Left ventricle myocardium inferior (tissue), 1 donor: Measurements from ENCODE around the gene WDR90. TPM values are rescaled to one million over a fixed set of nuclear protein-coding genes. Genes with fewer than 3 reads are reported as not detected.
A peak's percentile ranks its signal among the peaks of the same experiment; 100 is the strongest.

ENCODE experiments used
- DNase-seq: peaks from one replicate; pipeline ENCODE4 v3.0.0-alpha.2; 2020
- H3K27ac ChIP-seq: fragments of 200-600 bp; replicated peaks from 2 replicates; pipeline ENCODE4 v1.8.0; 2021
- H3K27me3 ChIP-seq: fragments of 200-600 bp; 2 replicates; pipeline ENCODE4 v1.8.0; 2021; ENCODE audit warnings: low read depth
- H3K36me3 ChIP-seq: fragments of 200-600 bp; 2 replicates; pipeline ENCODE4 v1.8.0; 2021
- H3K4me1 ChIP-seq: fragments of 200-600 bp; 2 replicates; pipeline ENCODE4 v1.8.0; 2021
- H3K4me3 ChIP-seq: fragments of 200-600 bp; 2 replicates; pipeline ENCODE4 v1.8.0; 2021; ENCODE audit warnings: mild to moderate bottlenecking, moderate library complexity
- H3K9me3 ChIP-seq: fragments of 200-600 bp; replicated peaks from 2 replicates; pipeline ENCODE4 v1.8.0; 2021
- CTCF ChIP-seq: fragments of 200-600 bp; IDR thresholded peaks from 2 replicates; pipeline ENCODE4 v1.8.0; 2021; ENCODE audit warnings: antibody characterized with exemption, mild to moderate bottlenecking, borderline replicate concordance
- intact Hi-C: fragments of 100-400 bp; cut with micrococcal nuclease; formaldehyde crosslinking; loops from one replicate; pipeline ENCODE4 v1.11.0; 2022
- total RNA-seq: library from RNA; stranded (reverse); fragmentation: NEBNext Ultra II Directional; extraction: Animal tissue kit (Norgen Biotek cat#: 25700); gene quantifications from one replicate; pipeline ENCODE4 v1.2.1, GENCODE V29; 2021
- donor health status: DM: no; HTN: yes; CAD: no; lungs with severe emphysema.

WDR90 gene
- total RNA-seq, 1 donor from 2014 or later, result 9.2 TPM

- H3K9me3 ChIP-seq, result no peaks in the 10 kb centered on the region
- TF ChIP-seq CTCF, result no peak
- H3K27ac ChIP-seq, result peak overlapping the region; percentile 97
- intact Hi-C loops, result no loop called here
- no peaks in the 10 kb centered on the region for H3K27me3 ChIP-seq
- peak overlapping the region; percentile 87 for H3K4me3 ChIP-seq
- no peaks in the 10 kb centered on the region for H3K36me3 ChIP-seq
- H3K4me1 ChIP-seq, result peaks cover 57% of the 10 kb centered on the region
- no peak for DNase-seq
Measured at GRCh38 chr16:649631-650030, 466 bp downstream of the WDR90 start.

- Histone ChIP-seq H3K4me1 (peaks cover 35% of the 10 kb centered on the region), H3K36me3 (no peaks in the 10 kb centered on the region), H3K4me3 (no peak overlapping the region), H3K27ac (no peak overlapping the region), H3K27me3 (no peaks in the 10 kb centered on the region), H3K9me3 (no peaks in the 10 kb centered on the region)
- TF ChIP-seq CTCF, result no peak
- no peak for DNase-seq
- intact Hi-C loops, result no loop called here
Measured at GRCh38 chr16:651844-652243, 2.7 kb downstream of the WDR90 start.

- no peaks in the 10 kb centered on the region for H3K9me3 ChIP-seq
- no peaks in the 10 kb centered on the region for H3K36me3 ChIP-seq
- no peak overlapping the region for H3K27ac ChIP-seq
- TF ChIP-seq CTCF, result no peak
- no peak for DNase-seq
- H3K4me1 ChIP-seq, result peaks cover 27% of the 10 kb centered on the region
- no peaks in the 10 kb centered on the region for H3K27me3 ChIP-seq
- no peak overlapping the region for H3K4me3 ChIP-seq
- intact Hi-C loops, result no loop called here
Measured at GRCh38 chr16:652454-653305, 3.5 kb downstream of the WDR90 start.

GRCh38 chr16:654034-654433 lies 4.9 kb downstream of the WDR90 start:
- Histone ChIP-seq H3K9me3 (no peaks in the 10 kb centered on the region), H3K4me3 (no peak overlapping the region), H3K27ac (no peak overlapping the region), H3K27me3 (no peaks in the 10 kb centered on the region), H3K36me3 (no peaks in the 10 kb centered on the region), H3K4me1 (peaks cover 13% of the 10 kb centered on the region)
- intact Hi-C loops, result no loop called here
- no peak for TF ChIP-seq CTCF
- DNase-seq, result no peak

GRCh38 chr16:657487-657886 lies 8.3 kb downstream of the WDR90 start:
- Histone ChIP-seq H3K9me3 (no peaks in the 10 kb centered on the region), H3K4me3 (no peak overlapping the region), H3K36me3 (no peaks in the 10 kb centered on the region), H3K4me1 (peaks cover 16% of the 10 kb centered on the region), H3K27me3 (no peaks in the 10 kb centered on the region), H3K27ac (no peak overlapping the region)
- intact Hi-C loops, result no loop called here
- TF ChIP-seq CTCF, result no peak
- no peak for DNase-seq
